ENCODE measurements around the gene ZNF8. TPM values are rescaled to one million over a fixed set of nuclear protein-coding genes. Genes with fewer than 3 reads are reported as not detected.
A peak's percentile ranks its signal among the peaks of the same experiment; 100 is the strongest.
"Not testable (repeated sequence)": the region's sequence is repeated elsewhere in the genome, so short reads cannot be mapped to it uniquely, and the experiment has no call there.

Gene ZNF8
- total RNA-seq, 2 donors from 2014 or later = 5.1 to 5.5 TPM

GRCh38 chr19:58326914-58327726, 48.4 kb downstream of the ZNF8 start, which contains the start of gene ZSCAN22:
Gene ZSCAN22, plus strand, starts transcription at chr19:58326994. Its CDS starts 7,809 bp downstream, at chr19:58334803.
- intact Hi-C loops (cut with DNase I) = no loop called here
- DNase-seq (ENCODE audit: low spot score) = peak; percentile 99

- no peak for DNase-seq (ENCODE audit: low spot score)
- intact Hi-C loops (cut with DNase I) = no loop called here
These were observed 50.2 kb downstream of the ZNF8 start for GRCh38 chr19:58328999-58329398.

GRCh38 chr19:58330458-58330857, 51.7 kb downstream of the ZNF8 start:
- DNase-seq (ENCODE audit: low spot score) = no peak
- intact Hi-C loops (cut with DNase I) = no loop called here

- intact Hi-C loops (cut with DNase I) = no loop called here
- DNase-seq (ENCODE audit: low spot score) = no peak
These were observed 53.9 kb downstream of the ZNF8 start for GRCh38 chr19:58332697-58333096.

GRCh38 chr19:58334691-58335249, 56.0 kb downstream of the ZNF8 start:
- intact Hi-C loops (cut with DNase I) = no loop called here
- DNase-seq (ENCODE audit: low spot score) = peak; percentile 73

- intact Hi-C loops (cut with DNase I) = no loop called here
- no peak for DNase-seq (ENCODE audit: low spot score)
These were observed 56.9 kb downstream of the ZNF8 start for GRCh38 chr19:58335630-58336029.

- no peak for DNase-seq (ENCODE audit: low spot score)
- intact Hi-C loops (cut with DNase I) = no loop called here
These were observed 57.5 kb downstream of the ZNF8 start for GRCh38 chr19:58336216-58336615.

- intact Hi-C loops (cut with DNase I) = no loop called here
- no peak for DNase-seq (ENCODE audit: low spot score)
These were observed 58.1 kb downstream of the ZNF8 start for GRCh38 chr19:58336820-58337219.

- intact Hi-C loops (cut with DNase I) = no loop called here
- no peak for DNase-seq (ENCODE audit: low spot score)
These were observed 59.6 kb downstream of the ZNF8 start for GRCh38 chr19:58338336-58338735.

GRCh38 chr19:58338825-58339558, 60.2 kb downstream of the ZNF8 start:
- DNase-seq (ENCODE audit: low spot score) = peak; percentile 75
- intact Hi-C loops (cut with DNase I) = no loop called here

GRCh38 chr19:58345558-58345957, 66.8 kb downstream of the ZNF8 start:
- intact Hi-C loops (cut with DNase I) = no loop called here
- no peak for DNase-seq (ENCODE audit: low spot score)

GRCh38 chr19:58346961-58347929, 68.5 kb downstream of the ZNF8 start:
- peak; percentile 90 for DNase-seq (ENCODE audit: low spot score)
- intact Hi-C loops (cut with DNase I) = no loop called here

- intact Hi-C loops (cut with DNase I); DNase-seq (ENCODE audit: low spot score): not testable (repeated sequence)
These were observed 69.3 kb downstream of the ZNF8 start for GRCh38 chr19:58348080-58348479.

- DNase-seq (ENCODE audit: low spot score) = no peak
- intact Hi-C loops (cut with DNase I) = no loop called here
These were observed 70.8 kb downstream of the ZNF8 start for GRCh38 chr19:58349590-58349989.

GRCh38 chr19:58350001-58350861, 71.5 kb downstream of the ZNF8 start:
- peak; percentile 81 for DNase-seq (ENCODE audit: low spot score)
- intact Hi-C loops (cut with DNase I) = no loop called here

- intact Hi-C loops (cut with DNase I) = no loop called here
- peak; percentile 75 for DNase-seq (ENCODE audit: low spot score)
These were observed 72.3 kb downstream of the ZNF8 start for GRCh38 chr19:58350871-58351557.

GRCh38 chr19:58351558-58351878, 72.8 kb downstream of the ZNF8 start:
- no peak for DNase-seq (ENCODE audit: low spot score)
- intact Hi-C loops (cut with DNase I) = no loop called here

Measured in posterior vena cava (tissue), 2 donors.